Measurements from ENCODE around the gene SSC5D.

GRCh38 chr19:55491546-55492360 lies 3.5 kb downstream of the SSC5D start:
- TF ChIP-seq CTCF (IDR thresholded peaks at IDR 0.05) (no peak), POLR2A (IDR thresholded peaks at IDR 0.05) (no peak)

All from thyroid gland (tissue), 4 donors.